ENCODE results near the gene TMEM52.

DNA sequence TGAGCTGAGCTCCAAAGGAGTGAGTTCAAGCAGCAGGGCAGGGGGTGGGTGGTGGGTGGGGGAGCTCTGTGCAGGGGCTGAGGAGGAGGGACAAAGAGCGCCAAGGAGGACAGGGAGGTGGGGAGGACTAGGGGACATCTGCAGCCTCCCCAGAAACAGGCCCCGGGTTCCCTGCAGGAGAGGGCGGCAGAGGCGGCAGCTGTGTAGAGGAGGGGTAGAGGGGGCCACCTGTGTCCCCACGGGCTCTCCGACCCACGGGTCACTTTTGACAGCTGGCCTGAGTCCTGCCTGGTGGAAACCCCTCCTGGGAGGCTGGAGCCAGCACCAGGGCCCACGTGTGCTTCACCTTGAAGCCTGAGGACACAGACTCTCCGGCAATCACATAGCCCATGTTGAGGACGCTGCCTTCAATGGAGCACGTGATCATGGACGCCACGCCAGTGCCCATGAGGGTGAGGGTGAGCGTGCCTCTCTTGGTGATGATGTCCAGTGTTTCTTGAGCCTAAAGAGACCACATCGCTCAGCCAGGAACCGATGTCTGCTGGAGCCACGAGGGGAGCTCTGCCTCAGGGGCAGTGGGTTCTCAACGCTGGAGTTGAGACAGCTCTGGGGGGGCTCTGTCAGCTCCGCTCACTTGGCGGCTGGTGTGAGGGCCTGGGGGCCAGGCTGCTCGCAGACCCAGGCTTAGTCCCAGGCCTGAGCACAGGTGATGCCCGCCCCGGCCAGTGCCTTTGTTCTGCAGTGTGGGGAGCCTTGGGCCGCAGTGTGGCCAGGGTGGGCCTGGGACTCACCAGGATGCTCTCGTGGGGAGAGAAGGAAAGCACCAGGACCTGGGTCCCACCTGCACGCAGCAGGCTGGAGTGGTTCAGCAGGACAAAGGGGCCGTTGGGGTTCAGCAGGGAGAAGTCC is 6.6 kb upstream of the TMEM52 start:
- TF ChIP-seq GATA3 (IDR thresholded peaks at IDR 0.05; ENCODE audit: low read depth, low read length) (no peak), GATA2 (IDR thresholded peaks at IDR 0.05; ENCODE audit: low read depth, low read length) (no peak)

Measured in SH-SY5Y (cell line).